Calu3 (cell line): ENCODE measurements around the gene DDR2. TPM values are rescaled to one million over a fixed set of nuclear protein-coding genes. Genes with fewer than 3 reads are reported as not detected.

Source experiments
- BruUV-seq: library from RNA; stranded (reverse); fragments of 400-500 nt; replicated peaks from 2 replicates; lab custom pipeline; 2021; lab: Mats Ljungman, UMichigan
- CTCF ChIA-PET: fragments of 300-600 bp; sonication (Branson Sonifier 250); formaldehyde crosslinking; loops from one replicate; lab custom pipeline; 2022; ENCODE audit warnings: antibody characterized with exemption; lab: Charles Lee
- DNase-seq: peaks from one replicate; pipeline ENCODE4 v3.0.0; 2022
- H3K27ac Mint-ChIP-seq: one replicate; pipeline ENCODE4 v1.8.0; 2022; ENCODE audit warnings: mixed read lengths; ENCODE audit not compliant: unreplicated experiment
- H3K27me3 Mint-ChIP-seq: one replicate; pipeline ENCODE4 v1.8.0; 2022; ENCODE audit warnings: mixed read lengths; ENCODE audit not compliant: unreplicated experiment
- H3K36me3 Mint-ChIP-seq: one replicate; pipeline ENCODE4 v1.8.0; 2022; ENCODE audit warnings: mild to moderate bottlenecking, moderate library complexity, mixed read lengths; ENCODE audit not compliant: insufficient read depth, unreplicated experiment
- H3K4me1 Mint-ChIP-seq: one replicate; pipeline ENCODE4 v1.8.0; 2022; ENCODE audit warnings: mild to moderate bottlenecking, low read depth, mixed read lengths; ENCODE audit not compliant: unreplicated experiment
- H3K4me3 Mint-ChIP-seq: one replicate; pipeline ENCODE4 v1.8.0; 2022; ENCODE audit warnings: mild to moderate bottlenecking, low read depth, moderate library complexity, mixed read lengths; ENCODE audit not compliant: unreplicated experiment
- H3K9me3 Mint-ChIP-seq: one replicate; pipeline ENCODE4 v1.8.0; 2022; ENCODE audit warnings: low read depth, mixed read lengths; ENCODE audit not compliant: unreplicated experiment
- intact Hi-C: fragments of 100-400 bp; cut with micrococcal nuclease; formaldehyde crosslinking; loops from one replicate; pipeline ENCODE4 v1.10.0; 2022; ENCODE audit not compliant: unreplicated experiment
- total RNA-seq: library from RNA; stranded (reverse); gene quantifications from 2 replicates; pipeline ENCODE4 v1.2.3, GENCODE V29; 2022
- TF ChIP-seq, protein P1 (sequence below): fragments of 200-600 bp; IDR thresholded peaks from one replicate; pipeline ENCODE4 v1.8.0; 2022; ENCODE audit warnings: antibody characterized with exemption; ENCODE audit not compliant: unreplicated experiment

DDR2 gene
- total RNA-seq, 1 experiment from 2014 or later = 0.80 TPM

DNA sequence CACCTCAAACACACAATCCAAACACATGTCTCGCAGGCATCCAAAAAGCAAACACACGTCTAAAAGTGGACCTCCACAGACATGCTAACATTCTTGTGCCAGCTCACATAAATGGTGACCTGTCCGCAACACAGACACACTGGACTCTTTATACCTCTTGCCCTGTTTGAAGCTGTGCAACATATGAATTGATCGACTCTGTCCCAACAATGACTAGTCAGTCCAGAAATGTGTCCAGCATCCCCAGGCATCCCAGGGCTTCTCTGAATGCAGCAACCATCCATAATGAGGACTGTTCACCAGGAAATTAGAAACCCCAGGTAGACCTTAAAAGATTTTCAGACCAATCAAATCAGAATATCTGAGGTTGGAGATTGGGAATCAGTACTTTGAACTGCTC lies 3.2 kb downstream of the DDR2 start:
- Mint-ChIP-seq H3K4me1 (no peaks in the 10 kb centered on the region), H3K27ac (no peak overlapping the region), H3K36me3 (no peaks in the 10 kb centered on the region), H3K4me3 (no peak overlapping the region), H3K9me3 (no peaks in the 10 kb centered on the region), H3K27me3 (peaks cover 19% of the 10 kb centered on the region)
- TF ChIP-seq, protein P1, sequence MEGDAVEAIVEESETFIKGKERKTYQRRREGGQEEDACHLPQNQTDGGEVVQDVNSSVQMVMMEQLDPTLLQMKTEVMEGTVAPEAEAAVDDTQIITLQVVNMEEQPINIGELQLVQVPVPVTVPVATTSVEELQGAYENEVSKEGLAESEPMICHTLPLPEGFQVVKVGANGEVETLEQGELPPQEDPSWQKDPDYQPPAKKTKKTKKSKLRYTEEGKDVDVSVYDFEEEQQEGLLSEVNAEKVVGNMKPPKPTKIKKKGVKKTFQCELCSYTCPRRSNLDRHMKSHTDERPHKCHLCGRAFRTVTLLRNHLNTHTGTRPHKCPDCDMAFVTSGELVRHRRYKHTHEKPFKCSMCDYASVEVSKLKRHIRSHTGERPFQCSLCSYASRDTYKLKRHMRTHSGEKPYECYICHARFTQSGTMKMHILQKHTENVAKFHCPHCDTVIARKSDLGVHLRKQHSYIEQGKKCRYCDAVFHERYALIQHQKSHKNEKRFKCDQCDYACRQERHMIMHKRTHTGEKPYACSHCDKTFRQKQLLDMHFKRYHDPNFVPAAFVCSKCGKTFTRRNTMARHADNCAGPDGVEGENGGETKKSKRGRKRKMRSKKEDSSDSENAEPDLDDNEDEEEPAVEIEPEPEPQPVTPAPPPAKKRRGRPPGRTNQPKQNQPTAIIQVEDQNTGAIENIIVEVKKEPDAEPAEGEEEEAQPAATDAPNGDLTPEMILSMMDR = no peak
- no TSS peak for BruUV-seq
- intact Hi-C loops = no loop called here
- CTCF ChIA-PET = no interaction called here
- DNase-seq = no peak

DNA sequence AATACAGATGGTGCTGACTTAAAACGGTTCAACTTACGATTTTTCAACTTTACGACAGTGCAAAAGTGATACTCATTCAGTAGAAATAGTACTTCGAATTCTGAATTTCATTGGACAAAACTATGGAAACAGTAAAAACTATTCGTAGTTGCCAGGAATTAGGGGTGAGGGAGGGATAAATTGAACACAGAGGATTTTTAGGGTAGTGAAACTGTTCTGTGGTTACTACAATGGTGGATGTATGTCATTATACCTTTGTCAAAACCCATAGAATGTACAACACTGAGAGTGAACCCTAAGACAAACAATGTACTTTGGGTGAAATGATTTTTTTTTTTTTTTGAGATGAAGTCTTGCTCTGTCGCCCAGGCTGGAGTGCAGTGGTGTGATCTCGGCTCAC lies 7.5 kb downstream of the DDR2 start:
- no peak for DNase-seq
- Mint-ChIP-seq H3K27ac (no peak overlapping the region), H3K9me3 (no peaks in the 10 kb centered on the region), H3K27me3 (peaks cover 14% of the 10 kb centered on the region), H3K4me1 (no peaks in the 10 kb centered on the region), H3K4me3 (no peak overlapping the region), H3K36me3 (no peaks in the 10 kb centered on the region)
- CTCF ChIA-PET = interaction anchor here (0.7 kb wide), 1 partner anchor 13 kb away, joined by 4 read pairs; no protein-coding TSS in a partner anchor
- no TSS peak for BruUV-seq
- intact Hi-C loops = no loop called here
- TF ChIP-seq, protein P1 = no peak

DNA sequence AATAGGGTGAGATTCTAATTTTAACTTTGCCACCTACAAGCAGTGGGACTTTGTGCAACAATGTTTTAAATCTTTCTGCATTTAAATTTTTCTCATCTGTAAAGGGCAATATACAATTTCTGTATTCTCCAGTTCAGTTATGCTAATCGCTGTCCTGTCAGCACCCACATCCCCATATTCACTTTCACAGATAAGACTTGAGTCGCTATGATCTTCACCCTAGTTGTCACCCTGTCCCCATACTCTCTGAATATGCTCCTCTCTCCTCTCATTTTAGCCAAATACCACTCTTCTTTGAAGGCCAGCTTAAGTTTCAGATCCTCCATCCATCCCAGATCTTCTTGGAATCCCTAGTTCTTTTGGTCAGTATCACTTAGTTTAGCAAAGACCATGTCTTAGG lies 8.8 kb downstream of the DDR2 start:
- H3K4me1 Mint-ChIP-seq = no peaks in the 10 kb centered on the region
- intact Hi-C loops = no loop called here
- peaks cover 14% of the 10 kb centered on the region for H3K27me3 Mint-ChIP-seq
- TF ChIP-seq, protein P1 = no peak
- DNase-seq = no peak
- no peak overlapping the region for H3K27ac Mint-ChIP-seq
- no peak overlapping the region for H3K4me3 Mint-ChIP-seq
- CTCF ChIA-PET = no interaction called here
- no peaks in the 10 kb centered on the region for H3K9me3 Mint-ChIP-seq
- no TSS peak for BruUV-seq
- H3K36me3 Mint-ChIP-seq = no peaks in the 10 kb centered on the region

DNA sequence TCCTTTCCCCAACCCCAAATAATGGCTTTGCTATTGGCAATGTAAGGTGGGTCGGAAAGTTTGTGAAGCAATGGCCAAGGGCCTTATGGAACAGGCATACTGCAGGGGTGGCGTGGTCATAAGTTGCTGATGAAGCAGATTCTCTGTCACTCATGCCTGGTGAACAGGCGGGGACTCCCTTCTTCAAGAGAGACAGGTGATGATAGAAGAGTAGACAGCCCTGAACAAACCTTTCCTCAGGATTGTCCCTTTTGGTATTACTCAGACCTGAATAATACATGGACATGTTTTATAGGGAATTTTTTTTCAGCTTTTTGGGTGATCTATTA lies 12.7 kb downstream of the DDR2 start:
- Mint-ChIP-seq H3K9me3 (no peaks in the 10 kb centered on the region), H3K4me1 (no peaks in the 10 kb centered on the region), H3K4me3 (no peak overlapping the region), H3K36me3 (no peaks in the 10 kb centered on the region), H3K27ac (no peak overlapping the region), H3K27me3 (peaks cover 32% of the 10 kb centered on the region)
- CTCF ChIA-PET = no interaction called here
- no TSS peak for BruUV-seq
- no peak for DNase-seq
- TF ChIP-seq, protein P1 = no peak
- intact Hi-C loops = no loop called here
